ENCODE measurements around the gene LRRC59. TPM values are rescaled to one million over a fixed set of nuclear protein-coding genes. Genes with fewer than 3 reads are reported as not detected.
"Not testable (repeated sequence)": the region's sequence is repeated elsewhere in the genome, so short reads cannot be mapped to it uniquely, and the experiment has no call there.

The LRRC59 gene
- total and polyA plus RNA-seq, 3 donors from 2014 or later = 56.0 to 74.4 (median 62.2) TPM

- intact Hi-C loops (cut with DNase I; ENCODE audit: low total_unique reads) = no loop called here
Observed at GRCh38 chr17:50338645-50339044, 58.7 kb downstream of the LRRC59 start.

DNA sequence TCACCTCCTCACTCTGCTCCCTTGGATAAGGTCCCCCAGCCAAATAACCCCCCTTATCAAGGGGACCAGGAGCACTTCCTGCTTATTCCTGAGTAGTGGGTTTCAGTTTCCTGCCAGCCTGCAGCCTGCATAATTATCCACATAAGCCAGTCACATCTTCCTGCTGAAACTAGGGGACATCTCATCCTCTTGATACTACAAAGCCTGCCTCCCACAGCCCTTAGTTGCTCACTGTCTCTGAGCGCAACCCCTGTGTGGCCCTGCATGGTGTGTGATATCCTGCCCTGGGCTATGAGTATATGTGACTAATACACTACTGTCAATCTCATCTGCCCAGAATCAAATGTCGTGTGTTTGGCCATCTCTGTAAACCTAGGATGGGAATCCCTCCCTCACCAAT, 59.4 kb downstream of the LRRC59 start:
- WGBS, 2 donors = 93 to 97% methylated on average over 2 of the region's 2 CpGs
- intact Hi-C loops (cut with DNase I; ENCODE audit: low total_unique reads) = no loop called here
- no peaks in the 10 kb centered on the region for H3K27me3 ChIP-seq
- no peak overlapping the region for H3K27ac ChIP-seq
- H3K36me3 ChIP-seq (ENCODE audit: low read depth, missing control alignments) = no peaks in the 10 kb centered on the region
- H3K9me3 ChIP-seq = no peaks in the 10 kb centered on the region
- no peak for DNase-seq
- H3K4me1 ChIP-seq = no peaks in the 10 kb centered on the region
- TF ChIP-seq, protein P1, sequence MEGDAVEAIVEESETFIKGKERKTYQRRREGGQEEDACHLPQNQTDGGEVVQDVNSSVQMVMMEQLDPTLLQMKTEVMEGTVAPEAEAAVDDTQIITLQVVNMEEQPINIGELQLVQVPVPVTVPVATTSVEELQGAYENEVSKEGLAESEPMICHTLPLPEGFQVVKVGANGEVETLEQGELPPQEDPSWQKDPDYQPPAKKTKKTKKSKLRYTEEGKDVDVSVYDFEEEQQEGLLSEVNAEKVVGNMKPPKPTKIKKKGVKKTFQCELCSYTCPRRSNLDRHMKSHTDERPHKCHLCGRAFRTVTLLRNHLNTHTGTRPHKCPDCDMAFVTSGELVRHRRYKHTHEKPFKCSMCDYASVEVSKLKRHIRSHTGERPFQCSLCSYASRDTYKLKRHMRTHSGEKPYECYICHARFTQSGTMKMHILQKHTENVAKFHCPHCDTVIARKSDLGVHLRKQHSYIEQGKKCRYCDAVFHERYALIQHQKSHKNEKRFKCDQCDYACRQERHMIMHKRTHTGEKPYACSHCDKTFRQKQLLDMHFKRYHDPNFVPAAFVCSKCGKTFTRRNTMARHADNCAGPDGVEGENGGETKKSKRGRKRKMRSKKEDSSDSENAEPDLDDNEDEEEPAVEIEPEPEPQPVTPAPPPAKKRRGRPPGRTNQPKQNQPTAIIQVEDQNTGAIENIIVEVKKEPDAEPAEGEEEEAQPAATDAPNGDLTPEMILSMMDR (IDR thresholded peaks at IDR 0.05) = no peak
- no peak for TF ChIP-seq POLR2A (IDR thresholded peaks at IDR 0.05)
- no peak overlapping the region for H3K4me3 ChIP-seq

More at GRCh38 chr17:50338645-50339044, 58.7 kb downstream of the LRRC59 start:
- TF ChIP-seq, protein P1 (IDR thresholded peaks at IDR 0.05) = no peak
- no peak for TF ChIP-seq POLR2A (IDR thresholded peaks at IDR 0.05)
- Histone ChIP-seq H3K36me3 (ENCODE audit: low read depth, missing control alignments) (no peaks in the 10 kb centered on the region), H3K27ac (no peak overlapping the region), H3K4me3 (no peak overlapping the region), H3K27me3 (no peaks in the 10 kb centered on the region), H3K4me1 (no peaks in the 10 kb centered on the region), H3K9me3 (no peaks in the 10 kb centered on the region)
- DNase-seq = no peak

- intact Hi-C loops (cut with DNase I; ENCODE audit: low total_unique reads); H3K36me3 ChIP-seq (ENCODE audit: low read depth, missing control alignments); H3K9me3 ChIP-seq; H3K4me3 ChIP-seq; DNase-seq; H3K27me3 ChIP-seq; H3K4me1 ChIP-seq; H3K27ac ChIP-seq: not testable (repeated sequence)
- WGBS, 2 donors = 67 to 74% methylated on average over 14 of the region's 14 CpGs
Observed at GRCh38 chr17:50333291-50334057, 63.8 kb downstream of the LRRC59 start.

GRCh38 chr17:50332196-50332595, 65.1 kb downstream of the LRRC59 start:
- intact Hi-C loops (cut with DNase I; ENCODE audit: low total_unique reads) = no loop called here
- no peak for TF ChIP-seq POLR2A (IDR thresholded peaks at IDR 0.05)
- TF ChIP-seq, protein P1 (IDR thresholded peaks at IDR 0.05) = no peak
- WGBS, 2 donors = 56 to 78% methylated on average over 6 of the region's 6 CpGs
- no peak for DNase-seq
- no peaks in the 10 kb centered on the region for H3K36me3 ChIP-seq (ENCODE audit: low read depth, missing control alignments)
- H3K4me3 ChIP-seq = no peak overlapping the region
- H3K4me1 ChIP-seq = no peaks in the 10 kb centered on the region
- H3K27me3 ChIP-seq = no peaks in the 10 kb centered on the region
- H3K27ac ChIP-seq = no peak overlapping the region
- no peaks in the 10 kb centered on the region for H3K9me3 ChIP-seq

Small RNAs within 50 kb of the gene (small RNA-seq; reads per million reads assigned to genes)
- 0 reads per million in 2 donors for gene RF00019

Other genes starting within 250 kb of the LRRC59 start
- 10 to 100 TPM; 81.1 to 82.4 TPM for gene PPP1R9B, start 246.8 kb downstream of the LRRC59 start, total RNA-seq
- gene PPP1R9B, start 246.8 kb downstream of the LRRC59 start, polyA plus RNA-seq (ENCODE audit: insufficient read depth, low read depth, low replicate concordance) = 49.1 TPM
- 1 to 10 TPM; 2.4 to 7.6 TPM for gene SGCA, start 231.5 kb downstream of the LRRC59 start, total RNA-seq
- gene SGCA, start 231.5 kb downstream of the LRRC59 start, polyA plus RNA-seq (ENCODE audit: insufficient read depth, low read depth, low replicate concordance) = 33.1 TPM
- gene COL1A1, start 195.9 kb downstream of the LRRC59 start, total RNA-seq = 10 to 100 TPM; 32.5 to 35.1 TPM
- gene COL1A1, start 195.9 kb downstream of the LRRC59 start, polyA plus RNA-seq (ENCODE audit: insufficient read depth, low read depth, low replicate concordance) = 557 TPM
- 1 to 10 TPM in 1 of 2 donors, under 1 TPM in 1; 0.93 to 1.5 TPM for gene TMEM92, start 123.1 kb downstream of the LRRC59 start, total RNA-seq
- gene TMEM92, start 123.1 kb downstream of the LRRC59 start, polyA plus RNA-seq (ENCODE audit: insufficient read depth, low read depth, low replicate concordance) = 0.44 TPM
- gene XYLT2, start 51.4 kb downstream of the LRRC59 start, total RNA-seq = 10 to 100 TPM; 37.6 to 47.4 TPM
- 44.1 TPM for gene XYLT2, start 51.4 kb downstream of the LRRC59 start, polyA plus RNA-seq (ENCODE audit: insufficient read depth, low read depth, low replicate concordance)
- 10 to 100 TPM; 54.5 to 69.1 TPM for gene MRPL27, start 24.3 kb downstream of the LRRC59 start, total RNA-seq
- gene MRPL27, start 24.3 kb downstream of the LRRC59 start, polyA plus RNA-seq (ENCODE audit: insufficient read depth, low read depth, low replicate concordance) = 65.1 TPM
- 10 to 100 TPM; 15.6 to 19.3 TPM for gene EME1, start 24.3 kb downstream of the LRRC59 start, total RNA-seq
- gene EME1, start 24.3 kb downstream of the LRRC59 start, polyA plus RNA-seq (ENCODE audit: insufficient read depth, low read depth, low replicate concordance) = 22.8 TPM
- gene ACSF2, start 28.7 kb upstream of the LRRC59 start, total RNA-seq = 10 to 100 TPM; 39.4 to 60.1 TPM
- gene ACSF2, start 28.7 kb upstream of the LRRC59 start, polyA plus RNA-seq (ENCODE audit: insufficient read depth, low read depth, low replicate concordance) = 37.7 TPM
- under 1 TPM; 0.79 to 0.81 TPM for gene CHAD, start 71.4 kb upstream of the LRRC59 start, total RNA-seq
- 2.9 TPM for gene CHAD, start 71.4 kb upstream of the LRRC59 start, polyA plus RNA-seq (ENCODE audit: insufficient read depth, low read depth, low replicate concordance)
- gene RSAD1, start 81.3 kb upstream of the LRRC59 start, total RNA-seq = 10 to 100 TPM; 35.7 to 38.0 TPM
- gene RSAD1, start 81.3 kb upstream of the LRRC59 start, polyA plus RNA-seq (ENCODE audit: insufficient read depth, low read depth, low replicate concordance) = 25.3 TPM
- 10 to 100 TPM; 75.9 to 91.7 TPM for gene MYCBPAP, start 110.9 kb upstream of the LRRC59 start, total RNA-seq
- 315 TPM for gene MYCBPAP, start 110.9 kb upstream of the LRRC59 start, polyA plus RNA-seq (ENCODE audit: insufficient read depth, low read depth, low replicate concordance)
- 1 to 10 TPM; 4.9 to 6.3 TPM for gene EPN3, start 135.2 kb upstream of the LRRC59 start, total RNA-seq
- 6.3 TPM for gene EPN3, start 135.2 kb upstream of the LRRC59 start, polyA plus RNA-seq (ENCODE audit: insufficient read depth, low read depth, low replicate concordance)
- 100 to 1,000 TPM; 207 to 338 TPM for gene SPATA20, start 149.7 kb upstream of the LRRC59 start, total RNA-seq
- gene SPATA20, start 149.7 kb upstream of the LRRC59 start, polyA plus RNA-seq (ENCODE audit: insufficient read depth, low read depth, low replicate concordance) = 264 TPM
- gene CACNA1G, start 163.2 kb upstream of the LRRC59 start, total RNA-seq = 1 to 10 TPM; 1.3 to 1.7 TPM
- 1.7 TPM for gene CACNA1G, start 163.2 kb upstream of the LRRC59 start, polyA plus RNA-seq (ENCODE audit: insufficient read depth, low read depth, low replicate concordance)
- gene ABCC3, start 237.4 kb upstream of the LRRC59 start, total RNA-seq = 10 to 100 TPM in 1 of 2 donors, 1 to 10 TPM in 1; 10.0 to 12.1 TPM
- 15.4 TPM for gene ABCC3, start 237.4 kb upstream of the LRRC59 start, polyA plus RNA-seq (ENCODE audit: insufficient read depth, low read depth, low replicate concordance)